Keratinocyte (primary cell): ENCODE data around the gene GABRG1. TPM values are rescaled to one million over a fixed set of nuclear protein-coding genes. Genes with fewer than 3 reads are reported as not detected.

Experiments used
- DNase-seq: peaks from one replicate; pipeline ENCODE4 v3.0.0-alpha.2; 2011; ENCODE audit warnings: low read depth, missing footprints, low spot score
- FAIRE-seq: peaks from 2 replicates; lab custom pipeline; 2011; peaks lifted over from hg19 to GRCh38; lab: Jason Lieb, UNC
- H2AFZ ChIP-seq: 2 replicates; pipeline ENCODE4 v1.6.0; 2012; ENCODE audit warnings: low read length, control low read depth, inconsistent platforms; ENCODE audit not compliant: control insufficient read depth
- H3K27ac ChIP-seq: 2 replicates; pipeline ENCODE4 v1.5.1; 2011; ENCODE audit warnings: low read length; ENCODE audit not compliant: control insufficient read depth, insufficient read depth
- H3K27me3 ChIP-seq: 3 replicates; pipeline ENCODE4 v1.6.0; 2011; ENCODE audit warnings: low read length; ENCODE audit not compliant: control insufficient read depth, insufficient read depth; ENCODE audit errors: extremely low read depth
- H3K36me3 ChIP-seq, 2 experiments: 2 replicates in 1 of 2; 3 replicates in 1 of 2; pipeline ENCODE4 v1.5.1; 2011; ENCODE audit warnings: low read length in 2 of 2, mild to moderate bottlenecking in 1 of 2; ENCODE audit not compliant: control insufficient read depth in 2 of 2, insufficient read depth in 2 of 2; ENCODE audit errors: extremely low read depth in 1 of 2
- H3K4me1 ChIP-seq: 3 replicates; pipeline ENCODE4 v1.5.1; 2011; ENCODE audit warnings: low read length; ENCODE audit not compliant: control insufficient read depth, insufficient read depth; ENCODE audit errors: extremely low read depth
- H3K4me2 ChIP-seq: 3 replicates; pipeline ENCODE4 v1.6.0; 2011; ENCODE audit warnings: low read depth, low read length; ENCODE audit not compliant: control insufficient read depth, insufficient read depth; ENCODE audit errors: extremely low read depth
- H3K4me3 ChIP-seq, 3 experiments: fragments of 200-600 bp in 1 of 3; sonication (generic) in 1 of 3; 2 replicates in 2 of 3; 3 replicates in 1 of 3; pipeline ENCODE4 v1.5.1; 2011 to 2016; ENCODE audit warnings: low read length in 3 of 3, mild to moderate bottlenecking in 3 of 3, control low read depth in 2 of 3, inconsistent platforms in 1 of 3, low read depth in 1 of 3, mixed read lengths in 1 of 3, mixed run types in 1 of 3, moderate library complexity in 1 of 3; ENCODE audit not compliant: control insufficient read depth in 2 of 3, insufficient read depth in 2 of 3; ENCODE audit errors: extremely low read depth in 1 of 3
- H3K79me2 ChIP-seq: 2 replicates; pipeline ENCODE4 v1.6.0; 2012; ENCODE audit warnings: low read length; ENCODE audit not compliant: control insufficient read depth, insufficient read depth
- H3K9ac ChIP-seq: 3 replicates; pipeline ENCODE4 v1.6.0; 2011; ENCODE audit warnings: low read length; ENCODE audit not compliant: control insufficient read depth, insufficient read depth; ENCODE audit errors: extremely low read depth
- H3K9me1 ChIP-seq: 3 replicates; pipeline ENCODE4 v1.6.0; 2011; ENCODE audit warnings: low read length; ENCODE audit not compliant: control insufficient read depth, insufficient read depth; ENCODE audit errors: extremely low read depth
- H3K9me3 ChIP-seq: 2 replicates; pipeline ENCODE4 v1.5.1; 2012; ENCODE audit warnings: low read depth, low read length; ENCODE audit not compliant: control insufficient read depth
- H4K20me1 ChIP-seq: 3 replicates; pipeline ENCODE4 v1.6.0; 2011; ENCODE audit warnings: low read length; ENCODE audit not compliant: control insufficient read depth, insufficient read depth; ENCODE audit errors: extremely low read depth
- EZH2 ChIP-seq: IDR thresholded peaks from one replicate; pipeline ENCODE4 v1.6.1; 2012; ENCODE audit warnings: inconsistent platforms, mild to moderate bottlenecking, low read length, moderate library complexity
- dilution Hi-C: fragments of 300-500 bp; cut with MboI; formaldehyde crosslinking; loops from one replicate; pipeline ENCODE4 v1.7.0; 2020; ENCODE audit warnings: low sequenced_read_pairs; ENCODE audit not compliant: extremely low pct_ligation_motif_present
- polyA plus RNA-seq, 5 experiments: library from polyadenylated mRNA; depleted of rRNA in 3 of 5; stranded (reverse) in 3 of 5; stranded (forward) in 1 of 5; unstranded in 1 of 5; fragments of >200 nt; gene quantifications; 1 replicate in 1 of 5; 2 replicates in 3 of 5; 3 replicates in 1 of 5; pipeline versions ENCODE4 v1.2.1 to v1.2.3, GENCODE V29; 2011 to 2012; ENCODE audit warnings: missing spikeins in 2 of 5, low read depth in 1 of 5, low replicate concordance in 1 of 5
- TF ChIP-seq, protein P1 (sequence below), 3 experiments: IDR thresholded peaks in 1 of 3; conservative IDR thresholded peaks in 1 of 3; optimal IDR thresholded peaks in 1 of 3; 2 replicates in 2 of 3; 3 replicates in 1 of 3; pipeline versions ENCODE3 to v1.5.1; 2011; ENCODE audit warnings: low read length in 3 of 3, mild to moderate bottlenecking in 3 of 3, moderate library complexity in 2 of 3, control low read depth in 1 of 3, inconsistent platforms in 1 of 3; ENCODE audit not compliant: insufficient read depth in 2 of 3; ENCODE audit errors: extremely low read depth in 1 of 3

GABRG1 gene
- polyA plus RNA-seq, 1 donor (not counting 4 experiments of a cell fraction or from before 2014, with no cell fraction given): not detected

DNA sequence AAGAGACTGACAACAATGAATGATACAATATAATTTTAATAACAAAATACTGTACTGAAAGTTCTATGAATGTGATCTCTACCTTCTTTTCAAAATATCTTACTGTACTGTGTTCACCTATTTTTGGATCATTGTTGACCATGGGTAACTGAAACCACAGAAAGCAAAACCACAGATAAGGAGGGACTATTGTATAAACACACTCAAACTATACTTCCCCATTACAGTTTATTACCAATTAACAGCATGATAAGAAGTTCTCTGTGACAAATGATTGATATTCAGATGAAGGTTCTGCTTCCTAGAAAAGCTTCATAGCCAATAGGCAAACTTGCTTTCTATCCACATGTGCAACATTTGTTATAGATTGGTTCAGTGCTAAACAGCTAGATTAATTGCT lies 50.1 kb downstream of the GABRG1 start:
- DNase-seq (no peak), FAIRE-seq (no peak)
- Histone ChIP-seq H4K20me1 (no peaks in the 10 kb centered on the region), H3K4me2 (no peak overlapping the region), H3K4me1 (no peaks in the 10 kb centered on the region), H3K9me1 (no peaks in the 10 kb centered on the region), H3K9ac (no peak overlapping the region), H3K36me3 (no peaks in the 10 kb centered on the region), H3K27me3 (no peaks in the 10 kb centered on the region), H3K79me2 (no peaks in the 10 kb centered on the region), H2AFZ (no peak overlapping the region), H3K4me3 (no peak overlapping the region), H3K27ac (no peak overlapping the region), H3K9me3 (no peaks in the 10 kb centered on the region)
- no peak for TF ChIP-seq EZH2
- TF ChIP-seq, protein P1, sequence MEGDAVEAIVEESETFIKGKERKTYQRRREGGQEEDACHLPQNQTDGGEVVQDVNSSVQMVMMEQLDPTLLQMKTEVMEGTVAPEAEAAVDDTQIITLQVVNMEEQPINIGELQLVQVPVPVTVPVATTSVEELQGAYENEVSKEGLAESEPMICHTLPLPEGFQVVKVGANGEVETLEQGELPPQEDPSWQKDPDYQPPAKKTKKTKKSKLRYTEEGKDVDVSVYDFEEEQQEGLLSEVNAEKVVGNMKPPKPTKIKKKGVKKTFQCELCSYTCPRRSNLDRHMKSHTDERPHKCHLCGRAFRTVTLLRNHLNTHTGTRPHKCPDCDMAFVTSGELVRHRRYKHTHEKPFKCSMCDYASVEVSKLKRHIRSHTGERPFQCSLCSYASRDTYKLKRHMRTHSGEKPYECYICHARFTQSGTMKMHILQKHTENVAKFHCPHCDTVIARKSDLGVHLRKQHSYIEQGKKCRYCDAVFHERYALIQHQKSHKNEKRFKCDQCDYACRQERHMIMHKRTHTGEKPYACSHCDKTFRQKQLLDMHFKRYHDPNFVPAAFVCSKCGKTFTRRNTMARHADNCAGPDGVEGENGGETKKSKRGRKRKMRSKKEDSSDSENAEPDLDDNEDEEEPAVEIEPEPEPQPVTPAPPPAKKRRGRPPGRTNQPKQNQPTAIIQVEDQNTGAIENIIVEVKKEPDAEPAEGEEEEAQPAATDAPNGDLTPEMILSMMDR (optimal IDR thresholded peaks at IDR 0.05 in 1 of 3, IDR thresholded peaks at IDR 0.05 in 1 of 3, conservative IDR thresholded peaks at IDR 0.05 in 1 of 3; ENCODE audit: extremely low read depth in 1 of 3, insufficient read depth in 2 of 3, low read length in 3 of 3): no peak
- dilution Hi-C loops: no loop called here

DNA sequence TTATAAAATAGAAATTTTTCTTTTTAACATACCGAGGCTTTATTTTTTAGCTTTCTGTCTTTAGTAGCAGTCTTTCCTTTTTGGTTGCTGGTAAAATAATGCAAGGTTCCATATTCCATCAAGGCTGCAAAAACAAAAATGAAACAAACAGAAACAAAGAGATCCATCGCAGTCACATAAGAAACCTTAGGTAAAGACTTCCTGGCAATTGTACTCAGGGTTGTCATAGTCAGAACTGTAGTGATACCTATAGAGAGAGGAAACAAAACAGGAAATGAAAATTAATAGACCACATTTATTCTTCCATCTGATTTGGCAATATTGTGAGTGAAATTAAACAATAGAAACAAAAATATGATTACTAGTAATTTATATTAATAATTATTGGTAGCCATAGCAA lies 72.5 kb downstream of the GABRG1 start:
- TF ChIP-seq, protein P1 (optimal IDR thresholded peaks at IDR 0.05 in 1 of 3, IDR thresholded peaks at IDR 0.05 in 1 of 3, conservative IDR thresholded peaks at IDR 0.05 in 1 of 3; ENCODE audit: extremely low read depth in 1 of 3, insufficient read depth in 2 of 3, low read length in 3 of 3): no peak
- dilution Hi-C loops: no loop called here
- no peaks in the 10 kb centered on the region for H3K9me3 ChIP-seq

More for the DNA sequence above, 72.5 kb downstream of the GABRG1 start:
- Histone ChIP-seq H3K27me3 (no peaks in the 10 kb centered on the region), H2AFZ (no peak overlapping the region), H3K27ac (no peak overlapping the region), H3K4me1 (no peaks in the 10 kb centered on the region), H4K20me1 (no peaks in the 10 kb centered on the region), H3K9ac (no peak overlapping the region), H3K4me2 (no peak overlapping the region), H3K4me3 (no peak overlapping the region), H3K36me3 (no peaks in the 10 kb centered on the region), H3K9me1 (no peaks in the 10 kb centered on the region), H3K79me2 (no peaks in the 10 kb centered on the region)
- DNase-seq (no peak), FAIRE-seq (no peak)
